VCaP (cell line): ENCODE data around the gene AMMECR1.

Experiments used
- H3K27ac ChIP-seq: fragments of 450-650 bp; 2 replicates; pipeline ENCODE4 v1.5.1; 2017
- TF ChIP-seq, protein P1 (sequence below): fragments of 450-650 bp; conservative IDR thresholded peaks from 2 replicates; pipeline ENCODE4 v1.5.1; 2017; ENCODE audit warnings: mild to moderate bottlenecking, moderate library complexity

Gene AMMECR1

DNA sequence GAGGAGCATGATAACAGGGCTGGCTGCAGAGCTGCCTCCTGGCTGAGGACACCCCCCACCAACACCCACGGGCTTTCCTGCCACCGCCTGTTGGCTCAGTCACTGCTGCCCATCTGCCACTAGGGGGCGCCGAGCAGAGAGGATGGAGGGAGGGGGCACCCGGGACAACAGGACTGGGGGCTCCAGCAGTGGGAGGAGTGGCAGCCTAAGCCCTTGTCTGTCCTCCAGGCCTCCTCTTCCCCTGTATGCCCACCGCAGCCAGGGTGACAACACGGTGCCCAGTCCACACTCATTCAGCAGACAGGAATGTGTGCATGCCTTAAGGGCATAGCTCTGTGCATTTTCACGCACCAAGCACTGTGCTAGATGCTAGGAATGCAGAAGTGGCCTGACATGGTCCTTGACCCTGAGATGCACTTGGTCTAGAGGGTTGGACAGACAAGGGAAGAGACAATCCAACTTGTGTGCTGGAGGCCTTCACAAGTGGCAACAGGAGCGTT is 149.9 kb downstream of the AMMECR1 start:
- no peak overlapping the region for H3K27ac ChIP-seq
- TF ChIP-seq, protein P1, sequence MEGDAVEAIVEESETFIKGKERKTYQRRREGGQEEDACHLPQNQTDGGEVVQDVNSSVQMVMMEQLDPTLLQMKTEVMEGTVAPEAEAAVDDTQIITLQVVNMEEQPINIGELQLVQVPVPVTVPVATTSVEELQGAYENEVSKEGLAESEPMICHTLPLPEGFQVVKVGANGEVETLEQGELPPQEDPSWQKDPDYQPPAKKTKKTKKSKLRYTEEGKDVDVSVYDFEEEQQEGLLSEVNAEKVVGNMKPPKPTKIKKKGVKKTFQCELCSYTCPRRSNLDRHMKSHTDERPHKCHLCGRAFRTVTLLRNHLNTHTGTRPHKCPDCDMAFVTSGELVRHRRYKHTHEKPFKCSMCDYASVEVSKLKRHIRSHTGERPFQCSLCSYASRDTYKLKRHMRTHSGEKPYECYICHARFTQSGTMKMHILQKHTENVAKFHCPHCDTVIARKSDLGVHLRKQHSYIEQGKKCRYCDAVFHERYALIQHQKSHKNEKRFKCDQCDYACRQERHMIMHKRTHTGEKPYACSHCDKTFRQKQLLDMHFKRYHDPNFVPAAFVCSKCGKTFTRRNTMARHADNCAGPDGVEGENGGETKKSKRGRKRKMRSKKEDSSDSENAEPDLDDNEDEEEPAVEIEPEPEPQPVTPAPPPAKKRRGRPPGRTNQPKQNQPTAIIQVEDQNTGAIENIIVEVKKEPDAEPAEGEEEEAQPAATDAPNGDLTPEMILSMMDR = peak; percentile 16; the same call in 1 of the 2 replicates

DNA sequence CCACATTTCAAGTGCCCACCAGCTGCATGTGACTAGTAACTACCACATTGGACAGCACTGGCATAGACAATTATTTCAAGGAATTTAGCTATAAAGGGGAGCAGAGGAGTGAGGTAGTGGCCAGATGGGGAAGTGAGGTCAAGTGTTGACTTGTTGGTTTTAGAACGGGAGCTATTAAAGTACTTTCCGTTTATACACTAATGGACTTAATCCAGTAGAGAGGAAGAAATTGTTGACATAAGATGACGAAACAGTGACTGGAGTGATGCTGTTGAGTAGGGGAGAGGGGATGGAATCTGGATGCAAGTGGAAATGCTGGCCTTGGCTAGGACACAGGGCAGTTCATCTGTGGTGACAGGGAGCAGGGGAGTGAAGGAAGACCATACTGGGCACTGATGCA is 154.4 kb downstream of the AMMECR1 start:
- TF ChIP-seq, protein P1 = no peak
- no peak overlapping the region for H3K27ac ChIP-seq

DNA sequence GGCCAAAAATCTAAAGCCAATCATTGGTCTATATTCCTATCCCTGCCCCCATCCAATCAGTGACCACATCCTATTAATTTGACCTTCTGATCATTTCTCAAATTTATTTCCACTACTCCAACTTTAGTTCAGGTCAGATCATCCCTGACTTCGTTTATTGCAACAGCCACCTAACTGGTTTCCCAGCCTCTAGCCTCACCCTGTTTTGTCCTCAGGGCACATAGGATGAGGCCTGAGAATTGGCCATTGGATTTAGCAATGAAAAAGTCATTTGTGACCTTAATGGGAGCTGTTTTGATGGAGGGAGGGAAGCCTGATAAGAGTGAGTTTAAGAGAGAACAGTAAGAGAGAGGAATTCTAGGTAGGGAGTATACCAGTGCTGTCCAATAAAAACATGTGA is 155.0 kb downstream of the AMMECR1 start:
- H3K27ac ChIP-seq = no peak overlapping the region
- TF ChIP-seq, protein P1 = no peak

DNA sequence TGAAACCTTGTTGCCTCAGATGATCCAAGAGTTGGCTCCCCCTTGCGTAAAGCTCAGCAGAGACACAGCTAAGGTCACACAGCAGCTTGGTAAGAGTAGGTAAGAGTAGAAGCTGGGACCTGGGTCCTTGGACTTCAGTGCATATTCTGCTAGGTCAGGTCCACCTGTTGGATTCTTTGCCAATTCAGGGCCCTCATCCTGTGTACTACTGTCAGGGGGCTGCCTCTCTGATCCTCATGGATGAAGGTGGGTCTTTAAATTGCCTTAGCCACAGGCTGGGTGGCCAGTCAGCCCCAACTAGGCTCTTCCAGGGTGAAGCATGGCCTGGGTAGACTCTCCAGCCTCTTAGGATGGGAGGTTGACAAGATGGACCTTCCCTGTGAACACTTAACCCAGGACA is 155.8 kb downstream of the AMMECR1 start:
- H3K27ac ChIP-seq = no peak overlapping the region
- TF ChIP-seq, protein P1 = no peak

DNA sequence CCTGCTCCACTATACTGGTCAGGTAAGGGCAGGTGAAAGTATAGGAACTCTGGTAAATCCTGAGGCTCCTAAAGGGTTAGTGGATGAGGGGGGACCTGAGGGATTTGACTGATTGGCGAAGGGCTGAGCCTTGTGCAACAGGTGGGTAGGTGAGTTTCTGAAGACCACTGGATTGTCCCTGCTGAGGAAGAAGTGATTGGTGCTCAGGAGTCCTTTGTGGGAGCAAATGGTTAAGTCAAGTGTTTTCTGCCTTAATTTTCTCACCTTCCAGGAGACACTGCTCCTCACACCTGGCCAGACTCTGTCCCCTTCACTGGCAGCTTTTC is 156.6 kb downstream of the AMMECR1 start:
- no peak overlapping the region for H3K27ac ChIP-seq
- TF ChIP-seq, protein P1 = no peak

DNA sequence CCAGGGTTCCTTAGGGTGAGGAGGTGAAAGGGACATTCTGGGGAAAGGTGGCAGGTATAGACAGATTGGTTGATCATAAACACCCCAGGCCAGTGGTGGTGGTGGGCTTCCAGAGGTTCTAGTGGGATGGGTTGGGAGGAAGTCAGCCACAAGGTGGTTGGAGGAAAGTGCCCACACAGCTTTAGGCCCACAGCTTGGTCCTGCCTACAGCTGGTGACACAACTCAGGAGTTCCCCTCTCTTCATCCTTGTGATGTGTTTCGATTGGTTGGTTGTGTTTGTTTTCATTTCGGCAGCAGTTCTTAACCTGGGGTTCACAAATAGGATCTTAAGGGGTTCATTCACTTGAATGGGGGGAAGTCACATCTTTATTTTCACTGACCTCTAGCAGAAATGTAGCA is 158.0 kb downstream of the AMMECR1 start:
- TF ChIP-seq, protein P1 = no peak
- H3K27ac ChIP-seq = no peak overlapping the region

DNA sequence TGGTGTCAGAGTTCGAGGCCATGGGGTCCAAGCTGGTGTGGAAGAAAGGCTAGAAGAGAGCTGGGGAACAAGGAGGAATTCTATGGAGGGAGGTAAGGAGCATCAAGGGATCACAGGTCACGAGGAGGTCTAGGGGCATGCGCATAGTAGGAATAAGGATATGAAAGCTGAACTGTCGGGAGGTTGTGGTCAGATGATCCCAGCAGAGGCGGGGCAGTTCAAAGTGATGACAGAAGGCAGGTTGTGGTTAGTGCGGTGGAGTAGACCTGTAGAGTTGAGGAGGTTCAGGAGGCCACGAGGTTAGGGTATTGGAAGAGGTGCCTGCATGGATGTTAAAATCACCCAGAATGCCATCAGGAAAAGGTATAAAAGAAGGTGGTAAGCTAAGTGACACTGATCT is 158.7 kb downstream of the AMMECR1 start:
- H3K27ac ChIP-seq = no peak overlapping the region

More for the DNA sequence above, 158.7 kb downstream of the AMMECR1 start:
- TF ChIP-seq, protein P1 = no peak
